GM23338 (cell line): ENCODE results near the gene ZP3. TPM values are rescaled to one million over a fixed set of nuclear protein-coding genes. Genes with fewer than 3 reads are reported as not detected.
A peak's percentile ranks its signal among the peaks of the same experiment; 100 is the strongest.

Experiments
- ATAC-seq: fragments of 200-7000 bp; cut with Tn5 transposase; 3 replicates; pipeline ENCODE4 v1.9.1; 2020
- DNase-seq: peaks from one replicate; pipeline ENCODE4 v3.0.0-alpha.2; 2015; ENCODE audit warnings: low spot score
- H2AFZ ChIP-seq: fragments of 200-600 bp; sonication (generic); 2 replicates; pipeline ENCODE4 v1.8.0; 2016; ENCODE audit warnings: antibody characterized with exemption, mild to moderate bottlenecking, moderate library complexity
- H3F3A ChIP-seq: fragments of 200-600 bp; sonication (generic); replicated peaks from 2 replicates; pipeline ENCODE4 v1.8.0; 2017; ENCODE audit warnings: antibody characterized with exemption, mixed run types, low read depth
- H3K27ac ChIP-seq: fragments of 200-600 bp; sonication (generic); 2 replicates; pipeline ENCODE4 v1.6.1; 2016; ENCODE audit warnings: low read depth
- H3K27me3 ChIP-seq: fragments of 200-600 bp; sonication (generic); 2 replicates; pipeline ENCODE4 v1.8.0; 2016; ENCODE audit warnings: mild to moderate bottlenecking, mixed run types, moderate library complexity; ENCODE audit not compliant: insufficient read depth
- H3K36me3 ChIP-seq: fragments of 200-600 bp; sonication (generic); 2 replicates; pipeline ENCODE4 v1.8.0; 2016; ENCODE audit warnings: mild to moderate bottlenecking; ENCODE audit not compliant: insufficient read depth
- H3K4me1 ChIP-seq: fragments of 200-600 bp; sonication (generic); 2 replicates; pipeline ENCODE4 v1.8.0; 2016; ENCODE audit warnings: mild to moderate bottlenecking, moderate library complexity; ENCODE audit not compliant: insufficient read depth
- H3K4me2 ChIP-seq: fragments of 200-600 bp; sonication (generic); 2 replicates; pipeline ENCODE4 v1.7.1; 2017; ENCODE audit warnings: mixed run types
- H3K4me3 ChIP-seq: fragments of 200-600 bp; sonication (generic); 2 replicates; pipeline ENCODE4 v1.6.1; 2016; ENCODE audit warnings: mixed run types
- H3K79me2 ChIP-seq: fragments of 200-600 bp; sonication (generic); replicated peaks from 2 replicates; pipeline ENCODE4 v1.8.0; 2017; ENCODE audit warnings: mild to moderate bottlenecking; ENCODE audit not compliant: insufficient read depth
- H3K9me2 ChIP-seq: fragments of 200-600 bp; sonication (generic); 2 replicates; pipeline ENCODE4 v1.8.0; 2017; ENCODE audit not compliant: insufficient read depth
- H4K20me1 ChIP-seq: fragments of 200-600 bp; sonication (generic); replicated peaks from 2 replicates; pipeline ENCODE4 v1.8.0; 2017; ENCODE audit warnings: mild to moderate bottlenecking; ENCODE audit not compliant: insufficient read depth
- H3K27ac Mint-ChIP-seq: 2 replicates; pipeline ENCODE4 v1.8.0; 2020; ENCODE audit warnings: inconsistent platforms, mild to moderate bottlenecking, moderate library complexity, mixed read lengths
- H3K27me3 Mint-ChIP-seq: 3 replicates; pipeline ENCODE4 v1.8.0; 2022; ENCODE audit warnings: low read depth, mild to moderate bottlenecking, moderate library complexity, mixed read lengths, inconsistent platforms; ENCODE audit not compliant: insufficient read depth, poor library complexity
- H3K36me3 Mint-ChIP-seq: 3 replicates; pipeline ENCODE4 v1.8.0; 2021; ENCODE audit warnings: low read depth, mild to moderate bottlenecking, inconsistent platforms, moderate library complexity, mixed read lengths
- H3K4me1 Mint-ChIP-seq: 3 replicates; pipeline ENCODE4 v1.8.0; 2020; ENCODE audit warnings: mild to moderate bottlenecking, inconsistent platforms, mixed read lengths
- H3K4me3 Mint-ChIP-seq: 3 replicates; pipeline ENCODE4 v1.8.0; 2021; ENCODE audit warnings: moderate library complexity, mild to moderate bottlenecking, inconsistent platforms, mixed read lengths
- H3K9me3 Mint-ChIP-seq: 3 replicates; pipeline ENCODE4 v1.8.0; 2020; ENCODE audit warnings: moderate library complexity, mild to moderate bottlenecking, inconsistent platforms, mixed read lengths
- EZH2 ChIP-seq: fragments of 200-600 bp; sonication (generic); IDR thresholded peaks from one replicate; pipeline ENCODE4 v1.8.0; 2017; ENCODE audit warnings: antibody characterized with exemption, mild to moderate bottlenecking, low read depth; ENCODE audit not compliant: unreplicated experiment
- EZH2phosphoT487 ChIP-seq: fragments of 200-600 bp; sonication (generic); IDR thresholded peaks from one replicate; pipeline ENCODE4 v1.8.1; 2018; ENCODE audit warnings: antibody characterized with exemption; ENCODE audit not compliant: unreplicated experiment
- JUNB ChIP-seq: IDR thresholded peaks from one replicate; pipeline ENCODE4 v1.6.1; 2016; ENCODE audit warnings: antibody characterized with exemption; ENCODE audit not compliant: unreplicated experiment
- NANOG ChIP-seq: IDR thresholded peaks from 2 replicates; pipeline ENCODE4 v1.6.1; 2016; ENCODE audit warnings: antibody characterized with exemption, borderline replicate concordance
- POLR2AphosphoS5 ChIP-seq: IDR thresholded peaks from 2 replicates; pipeline ENCODE4 v1.6.1; 2016; ENCODE audit warnings: antibody characterized with exemption, low read depth
- ZNF114 ChIP-seq: fragments of 250-450 bp; sonication (Bioruptor Pico); IDR thresholded peaks from 2 replicates; pipeline ENCODE4 v1.5.0; 2020; ENCODE audit warnings: mild to moderate bottlenecking, moderate library complexity
- ZNF331 ChIP-seq: fragments of 250-450 bp; sonication (Bioruptor Pico); IDR thresholded peaks from 2 replicates; pipeline ENCODE4 v1.5.0; 2020; ENCODE audit warnings: low read depth, mild to moderate bottlenecking, moderate library complexity
- ZNF462 ChIP-seq: fragments of 250-450 bp; sonication (Bioruptor Pico); IDR thresholded peaks from 2 replicates; pipeline ENCODE4 v1.5.0; 2020; ENCODE audit warnings: mild to moderate bottlenecking, moderate library complexity
- polyA plus RNA-seq: library from polyadenylated mRNA; unstranded; fragments of >200 nt; fragmentation: Nextera tagmentation; extraction: Ambion mirVana; gene quantifications from 2 replicates; pipeline ENCODE4 v1.2.1, GENCODE V29; 2016
- total RNA-seq: library from RNA; depleted of rRNA; stranded (reverse); fragments of >200 nt; shearing (Covaris generic); gene quantifications from 2 replicates; pipeline ENCODE4 v1.2.3, GENCODE V29; 2014
- TF ChIP-seq, protein P1 (sequence below): IDR thresholded peaks from 2 replicates; pipeline ENCODE4 v1.6.1; 2016; ENCODE audit warnings: antibody characterized with exemption
- TF ChIP-seq, protein P2 (sequence below), 2 experiments: fragments of 200-600 bp in 1 of 2; sonication (generic) in 1 of 2; conservative IDR thresholded peaks; 2 replicates each; pipeline versions ENCODE4 v1.5.1 to v1.6.1; 2016 to 2017; ENCODE audit warnings: antibody characterized with exemption in 2 of 2, low read depth in 2 of 2, mild to moderate bottlenecking in 2 of 2, moderate library complexity in 1 of 2
- TF ChIP-seq, protein P3 (sequence below): IDR thresholded peaks from one replicate; pipeline ENCODE4 v1.6.1; 2018; ENCODE audit warnings: antibody characterized with exemption; ENCODE audit not compliant: unreplicated experiment

Gene ZP3
- total and polyA plus RNA-seq, 2 experiments from 2014 or later = 5.1 to 9.6 TPM

DNA sequence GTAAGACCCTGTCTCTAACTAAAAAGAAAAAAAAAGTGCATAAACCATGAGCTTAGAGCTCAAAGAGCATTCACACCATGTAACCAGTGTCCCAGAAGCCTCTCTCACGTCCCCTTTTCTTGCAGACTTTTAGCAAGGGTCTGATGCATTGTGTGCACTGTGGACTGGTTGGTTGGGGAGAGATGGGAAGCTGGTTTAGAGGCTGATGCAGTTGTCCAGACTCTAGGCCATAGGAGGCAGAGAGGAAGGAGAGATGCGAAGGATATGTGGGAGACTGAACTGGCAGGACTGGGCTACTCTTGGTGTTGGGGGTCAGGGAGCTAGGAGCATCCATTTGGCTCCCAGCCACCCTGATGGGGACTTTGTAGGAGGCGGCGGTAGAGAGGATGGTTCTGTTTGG, 17.0 kb upstream of the ZP3 start (continued):
- no peak for TF ChIP-seq ZNF462
- TF ChIP-seq, protein P1, sequence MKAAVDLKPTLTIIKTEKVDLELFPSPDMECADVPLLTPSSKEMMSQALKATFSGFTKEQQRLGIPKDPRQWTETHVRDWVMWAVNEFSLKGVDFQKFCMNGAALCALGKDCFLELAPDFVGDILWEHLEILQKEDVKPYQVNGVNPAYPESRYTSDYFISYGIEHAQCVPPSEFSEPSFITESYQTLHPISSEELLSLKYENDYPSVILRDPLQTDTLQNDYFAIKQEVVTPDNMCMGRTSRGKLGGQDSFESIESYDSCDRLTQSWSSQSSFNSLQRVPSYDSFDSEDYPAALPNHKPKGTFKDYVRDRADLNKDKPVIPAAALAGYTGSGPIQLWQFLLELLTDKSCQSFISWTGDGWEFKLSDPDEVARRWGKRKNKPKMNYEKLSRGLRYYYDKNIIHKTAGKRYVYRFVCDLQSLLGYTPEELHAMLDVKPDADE = no peak
- TF ChIP-seq ZNF331 (CRISPR knock-in tag) = no peak
- no peak for TF ChIP-seq NANOG

DNA sequence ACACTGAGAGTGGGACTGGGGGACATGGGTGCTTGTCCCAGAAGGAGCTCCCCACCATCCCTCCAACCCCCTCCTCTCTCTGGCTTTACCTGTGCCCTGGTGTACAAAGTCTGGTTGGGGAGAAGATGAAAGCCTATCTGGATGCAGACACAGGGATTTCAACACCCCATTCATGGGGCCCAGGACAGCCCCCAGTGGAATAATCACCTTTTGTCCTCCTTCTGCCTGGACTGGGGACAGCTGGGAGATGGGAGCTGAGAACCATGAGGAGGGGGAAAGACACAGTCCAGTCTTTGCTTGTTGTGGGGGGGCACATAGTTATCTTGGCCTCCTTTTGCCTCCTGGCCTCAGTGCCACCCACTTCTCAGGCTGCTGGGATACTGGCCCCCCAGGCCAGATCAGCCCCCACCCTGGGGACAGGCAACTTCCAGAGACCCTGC, 16.6 kb upstream of the ZP3 start:
- Mint-ChIP-seq H3K4me1 (peaks cover 23% of the 10 kb centered on the region), H3K36me3 (no peaks in the 10 kb centered on the region; the same call in 2 of the 3 replicates), H3K27me3 (peaks cover 7% of the 10 kb centered on the region), H3K9me3 (no peaks in the 10 kb centered on the region), H3K4me3 (peak overlapping the region; percentile 70; the same call in 1 of the 3 replicates), H3K27ac (no peak overlapping the region)
- H3K4me3 ChIP-seq = no peak overlapping the region
- H3K27me3 ChIP-seq = no peaks in the 10 kb centered on the region
- no peak overlapping the region for H3K4me2 ChIP-seq
- no peaks in the 10 kb centered on the region for H3K79me2 ChIP-seq
- DNase-seq = no peak
- H3K27ac ChIP-seq = no peak overlapping the region
- H2AFZ ChIP-seq = no peak overlapping the region
- peaks cover 10% of the 10 kb centered on the region for H3K4me1 ChIP-seq
- peaks cover 3% of the 10 kb centered on the region; the same call in 1 of the 2 replicates for H3F3A ChIP-seq
- H4K20me1 ChIP-seq = no peaks in the 10 kb centered on the region
- H3K9me2 ChIP-seq = no peaks in the 10 kb centered on the region
- H3K36me3 ChIP-seq = no peaks in the 10 kb centered on the region
- ATAC-seq = no peak
- TF ChIP-seq, protein P2, sequence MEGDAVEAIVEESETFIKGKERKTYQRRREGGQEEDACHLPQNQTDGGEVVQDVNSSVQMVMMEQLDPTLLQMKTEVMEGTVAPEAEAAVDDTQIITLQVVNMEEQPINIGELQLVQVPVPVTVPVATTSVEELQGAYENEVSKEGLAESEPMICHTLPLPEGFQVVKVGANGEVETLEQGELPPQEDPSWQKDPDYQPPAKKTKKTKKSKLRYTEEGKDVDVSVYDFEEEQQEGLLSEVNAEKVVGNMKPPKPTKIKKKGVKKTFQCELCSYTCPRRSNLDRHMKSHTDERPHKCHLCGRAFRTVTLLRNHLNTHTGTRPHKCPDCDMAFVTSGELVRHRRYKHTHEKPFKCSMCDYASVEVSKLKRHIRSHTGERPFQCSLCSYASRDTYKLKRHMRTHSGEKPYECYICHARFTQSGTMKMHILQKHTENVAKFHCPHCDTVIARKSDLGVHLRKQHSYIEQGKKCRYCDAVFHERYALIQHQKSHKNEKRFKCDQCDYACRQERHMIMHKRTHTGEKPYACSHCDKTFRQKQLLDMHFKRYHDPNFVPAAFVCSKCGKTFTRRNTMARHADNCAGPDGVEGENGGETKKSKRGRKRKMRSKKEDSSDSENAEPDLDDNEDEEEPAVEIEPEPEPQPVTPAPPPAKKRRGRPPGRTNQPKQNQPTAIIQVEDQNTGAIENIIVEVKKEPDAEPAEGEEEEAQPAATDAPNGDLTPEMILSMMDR (conservative IDR thresholded peaks at IDR 0.05; ENCODE audit: low read depth in 2 of 2) = no peak
- TF ChIP-seq POLR2AphosphoS5 = no peak
- TF ChIP-seq NANOG = no peak
- TF ChIP-seq JUNB = no peak
- no peak for TF ChIP-seq EZH2phosphoT487
- TF ChIP-seq ZNF114 (CRISPR knock-in tag) = no peak
- TF ChIP-seq, protein P3, sequence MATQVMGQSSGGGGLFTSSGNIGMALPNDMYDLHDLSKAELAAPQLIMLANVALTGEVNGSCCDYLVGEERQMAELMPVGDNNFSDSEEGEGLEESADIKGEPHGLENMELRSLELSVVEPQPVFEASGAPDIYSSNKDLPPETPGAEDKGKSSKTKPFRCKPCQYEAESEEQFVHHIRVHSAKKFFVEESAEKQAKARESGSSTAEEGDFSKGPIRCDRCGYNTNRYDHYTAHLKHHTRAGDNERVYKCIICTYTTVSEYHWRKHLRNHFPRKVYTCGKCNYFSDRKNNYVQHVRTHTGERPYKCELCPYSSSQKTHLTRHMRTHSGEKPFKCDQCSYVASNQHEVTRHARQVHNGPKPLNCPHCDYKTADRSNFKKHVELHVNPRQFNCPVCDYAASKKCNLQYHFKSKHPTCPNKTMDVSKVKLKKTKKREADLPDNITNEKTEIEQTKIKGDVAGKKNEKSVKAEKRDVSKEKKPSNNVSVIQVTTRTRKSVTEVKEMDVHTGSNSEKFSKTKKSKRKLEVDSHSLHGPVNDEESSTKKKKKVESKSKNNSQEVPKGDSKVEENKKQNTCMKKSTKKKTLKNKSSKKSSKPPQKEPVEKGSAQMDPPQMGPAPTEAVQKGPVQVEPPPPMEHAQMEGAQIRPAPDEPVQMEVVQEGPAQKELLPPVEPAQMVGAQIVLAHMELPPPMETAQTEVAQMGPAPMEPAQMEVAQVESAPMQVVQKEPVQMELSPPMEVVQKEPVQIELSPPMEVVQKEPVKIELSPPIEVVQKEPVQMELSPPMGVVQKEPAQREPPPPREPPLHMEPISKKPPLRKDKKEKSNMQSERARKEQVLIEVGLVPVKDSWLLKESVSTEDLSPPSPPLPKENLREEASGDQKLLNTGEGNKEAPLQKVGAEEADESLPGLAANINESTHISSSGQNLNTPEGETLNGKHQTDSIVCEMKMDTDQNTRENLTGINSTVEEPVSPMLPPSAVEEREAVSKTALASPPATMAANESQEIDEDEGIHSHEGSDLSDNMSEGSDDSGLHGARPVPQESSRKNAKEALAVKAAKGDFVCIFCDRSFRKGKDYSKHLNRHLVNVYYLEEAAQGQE = no peak
- no peak for TF ChIP-seq EZH2
